Measurements from ENCODE around the gene AAK1.
"Not testable (repeated sequence)": the region's sequence is repeated elsewhere in the genome, so short reads cannot be mapped to it uniquely, and the experiment has no call there.

AAK1 gene

GRCh38 chr2:69643602-69644505, at the start of gene AAK1:
Gene AAK1 (minus strand): TSS chr2:69643739. CDS start chr2:69643040, 699 bp downstream.
- peak; percentile 63 for DNase-seq

GRCh38 chr2:69692424-69692823, 48.9 kb upstream of the AAK1 start:
- DNase-seq: no peak

DNA sequence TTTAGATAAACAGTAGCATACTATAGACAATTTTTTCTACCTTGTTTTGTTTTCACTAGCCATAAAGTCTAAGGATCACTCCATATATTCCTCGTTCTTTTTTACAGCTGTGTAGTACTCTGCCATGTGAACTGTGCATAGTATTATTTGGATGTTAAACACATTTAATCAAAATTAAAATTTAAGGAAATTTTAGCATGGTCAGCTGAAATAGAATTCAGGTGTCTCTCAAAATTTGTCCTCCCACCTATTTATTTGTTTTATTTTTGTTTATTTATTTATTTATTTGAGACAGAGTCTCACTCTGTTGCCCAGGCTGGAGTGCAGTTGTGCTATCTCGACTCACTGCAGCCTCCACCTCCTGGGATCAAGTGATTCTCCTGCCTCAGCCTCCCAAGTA, 46.4 kb upstream of the AAK1 start:
- no peak for DNase-seq

DNA sequence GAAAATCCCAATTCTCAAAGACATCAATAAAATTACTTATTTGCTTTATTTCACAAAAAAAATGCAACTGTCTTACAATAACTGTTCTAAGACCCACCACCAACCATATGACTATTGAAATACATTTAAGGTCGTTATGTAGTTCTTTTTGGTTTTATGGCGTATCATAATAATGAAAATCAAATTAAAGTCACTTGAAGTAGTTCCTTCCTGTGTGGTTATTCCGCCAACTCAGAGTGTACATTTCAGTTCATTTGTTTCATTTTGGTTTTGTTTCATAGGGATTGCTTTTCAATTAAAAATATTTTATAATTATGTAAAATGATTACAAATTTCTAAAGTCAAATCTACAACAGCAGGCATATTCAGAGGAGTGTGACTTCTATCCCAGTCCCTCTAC, 45.9 kb upstream of the AAK1 start:
- no peak for DNase-seq

- no peak for DNase-seq
Measured at GRCh38 chr2:69687971-69688611, 44.6 kb upstream of the AAK1 start.

- no peak for DNase-seq
Measured at GRCh38 chr2:69686813-69687212, 43.3 kb upstream of the AAK1 start.

GRCh38 chr2:69685321-69686048, 41.9 kb upstream of the AAK1 start:
- no peak for DNase-seq

GRCh38 chr2:69683170-69683971, 39.8 kb upstream of the AAK1 start:
- no peak for DNase-seq

- no peak for DNase-seq
Measured at GRCh38 chr2:69682525-69682924, 39.0 kb upstream of the AAK1 start.

GRCh38 chr2:69680001-69680675, 36.6 kb upstream of the AAK1 start:
- DNase-seq: no peak

DNA sequence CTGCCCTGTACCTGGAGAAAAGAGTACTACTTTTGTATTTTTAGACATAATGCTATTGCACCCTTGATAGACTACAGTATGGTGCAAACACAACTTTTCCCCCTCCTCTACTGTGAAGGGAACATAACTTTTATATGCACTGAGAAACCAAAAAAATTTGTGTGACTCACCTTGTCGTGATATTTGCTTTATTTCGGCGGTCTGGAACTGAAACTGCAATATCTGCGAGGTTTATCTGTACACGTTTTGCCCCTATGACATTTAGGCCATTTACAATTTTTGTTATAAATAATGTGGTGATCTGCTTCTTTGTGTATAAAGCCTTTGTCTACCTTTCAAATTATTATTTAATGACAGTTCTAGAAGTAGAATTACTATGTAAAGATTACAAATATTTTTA, 34.4 kb upstream of the AAK1 start:
- DNase-seq: no peak

DNA sequence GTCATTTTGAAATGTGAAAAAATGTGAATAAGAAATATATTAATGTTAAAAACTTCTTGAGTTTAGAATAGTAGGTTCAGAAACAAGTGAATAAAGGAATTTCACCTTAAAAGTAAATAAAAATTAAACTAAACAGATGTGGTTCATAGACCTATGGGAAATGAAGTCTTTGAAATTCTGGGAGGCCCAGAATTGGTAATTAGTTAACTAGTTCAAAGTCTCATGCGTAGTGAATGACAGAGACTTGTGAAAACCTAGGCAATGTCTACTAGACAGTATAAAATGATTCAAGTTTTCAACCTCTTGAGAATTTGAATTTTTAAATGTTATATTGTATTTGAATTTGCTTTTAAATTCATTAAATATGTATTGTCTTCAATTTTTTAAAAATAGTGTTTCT, 32.6 kb upstream of the AAK1 start:
- DNase-seq: no peak

DNA sequence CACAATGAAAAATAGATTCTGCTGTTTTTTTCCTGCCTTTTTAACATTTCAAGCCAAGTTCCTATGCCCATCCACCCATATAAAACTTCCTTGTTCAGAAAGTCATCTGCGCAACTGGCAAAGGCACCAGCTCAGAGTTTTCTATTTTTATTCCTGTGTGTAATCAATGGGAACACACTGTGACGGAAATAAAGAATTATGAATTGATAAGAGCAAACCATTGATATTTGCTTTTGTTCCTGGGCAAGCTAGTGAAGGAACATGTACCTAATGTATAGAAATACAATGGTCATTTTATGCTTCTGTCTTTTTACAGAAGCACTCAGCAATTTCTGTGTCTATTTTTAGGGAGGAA, 30.8 kb upstream of the AAK1 start:
- no peak for DNase-seq

- DNase-seq: not testable (repeated sequence)
Measured at GRCh38 chr2:69673098-69673497, 29.6 kb upstream of the AAK1 start.

DNA sequence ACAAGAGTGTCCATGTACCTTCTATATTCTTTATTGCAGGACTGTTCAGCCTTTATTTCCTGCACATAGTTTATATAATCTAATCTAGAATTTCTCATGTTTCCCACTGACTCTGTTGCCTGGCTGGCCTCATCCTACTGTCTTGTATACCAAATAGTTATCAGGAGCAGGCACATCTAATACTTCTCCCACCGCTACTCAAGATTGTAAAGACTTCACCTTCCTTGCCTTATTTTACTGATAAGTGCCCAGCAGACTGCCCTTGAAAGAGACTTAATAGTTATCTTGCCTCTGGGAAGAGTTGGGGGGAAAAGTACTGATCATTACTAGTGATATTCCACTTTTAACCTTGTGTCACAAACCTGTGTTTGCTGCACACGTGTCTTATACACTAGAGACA, 26.1 kb upstream of the AAK1 start:
- no peak for DNase-seq

GRCh38 chr2:69668598-69668997, 25.1 kb upstream of the AAK1 start:
- DNase-seq: no peak

- DNase-seq: no peak
Measured at GRCh38 chr2:69667805-69668382, 24.4 kb upstream of the AAK1 start.

DNA sequence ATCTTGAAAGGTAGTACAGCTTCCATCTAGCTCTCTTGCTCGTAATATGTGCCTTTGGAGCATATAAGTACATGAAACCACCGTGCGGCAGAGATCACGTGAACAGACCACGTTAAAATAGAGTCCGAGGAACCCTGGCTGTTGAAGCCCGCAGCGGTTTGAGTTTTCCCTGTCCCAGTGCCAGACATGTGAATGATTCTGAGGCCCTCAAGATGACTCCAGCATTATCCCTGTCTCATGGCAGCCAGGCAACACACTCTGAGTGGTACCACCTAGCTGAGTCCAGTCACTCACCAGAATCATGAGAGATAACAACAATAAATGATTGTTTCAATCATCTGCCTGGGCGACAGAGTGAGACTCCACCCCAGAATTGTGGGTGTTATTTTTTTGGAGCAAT, 21.6 kb upstream of the AAK1 start:
- DNase-seq: no peak

DNA sequence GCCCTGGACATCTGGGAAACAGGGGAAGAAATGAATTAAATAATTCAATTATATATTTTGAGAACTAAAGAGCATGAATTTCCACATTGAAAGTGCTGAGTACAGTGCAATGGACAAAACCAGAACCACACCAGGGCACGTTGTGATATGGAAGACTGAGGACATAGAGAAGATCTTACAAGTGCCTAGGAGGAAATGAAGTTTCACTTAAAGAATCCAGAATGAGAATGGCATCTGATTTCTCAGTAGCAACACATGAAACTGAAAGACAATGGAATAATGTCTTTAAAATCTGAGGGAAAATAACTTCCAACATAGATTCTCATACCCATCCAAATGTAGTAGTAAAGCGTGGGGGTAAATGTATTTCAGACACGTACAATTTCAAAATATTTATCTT, 20.3 kb upstream of the AAK1 start:
- no peak for DNase-seq

DNA sequence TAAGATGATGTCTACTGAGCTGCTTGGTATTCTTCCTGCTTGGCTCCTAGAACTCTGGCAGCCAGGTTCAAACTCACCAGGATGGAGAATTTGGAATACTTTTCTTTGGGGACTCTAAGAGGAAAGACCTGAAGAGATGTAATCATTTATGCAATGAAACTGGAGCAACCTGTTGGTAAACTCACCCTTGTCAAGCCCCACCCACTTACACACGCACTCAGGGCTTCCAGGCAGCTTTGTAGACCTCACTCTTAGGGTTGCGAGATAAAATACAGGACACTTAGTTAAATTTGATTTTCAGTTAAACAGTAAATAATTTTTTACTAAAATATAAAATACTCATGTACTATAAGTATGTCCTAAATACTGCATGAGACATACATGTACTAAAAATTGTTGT, 19.0 kb upstream of the AAK1 start:
- DNase-seq: not testable (repeated sequence)

DNA sequence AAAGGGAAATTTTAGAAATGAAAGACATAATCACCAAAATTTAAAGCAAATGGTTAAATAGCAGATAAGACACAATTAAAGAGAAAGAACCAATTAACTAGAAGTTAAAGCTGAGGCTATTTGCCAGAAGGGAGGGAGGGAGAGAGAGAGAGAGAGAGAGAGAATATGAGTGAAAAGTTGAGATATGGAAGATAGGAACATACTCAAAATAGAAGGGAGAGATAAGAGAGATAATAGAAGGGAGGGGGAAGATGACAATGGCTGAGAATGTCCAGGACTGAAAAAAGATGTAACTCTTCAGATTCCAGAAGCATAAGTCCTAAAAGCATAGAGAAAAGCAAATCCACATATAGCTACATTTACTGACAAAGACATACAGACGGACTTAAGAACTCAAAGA, 17.1 kb upstream of the AAK1 start:
- no peak for DNase-seq

DNA sequence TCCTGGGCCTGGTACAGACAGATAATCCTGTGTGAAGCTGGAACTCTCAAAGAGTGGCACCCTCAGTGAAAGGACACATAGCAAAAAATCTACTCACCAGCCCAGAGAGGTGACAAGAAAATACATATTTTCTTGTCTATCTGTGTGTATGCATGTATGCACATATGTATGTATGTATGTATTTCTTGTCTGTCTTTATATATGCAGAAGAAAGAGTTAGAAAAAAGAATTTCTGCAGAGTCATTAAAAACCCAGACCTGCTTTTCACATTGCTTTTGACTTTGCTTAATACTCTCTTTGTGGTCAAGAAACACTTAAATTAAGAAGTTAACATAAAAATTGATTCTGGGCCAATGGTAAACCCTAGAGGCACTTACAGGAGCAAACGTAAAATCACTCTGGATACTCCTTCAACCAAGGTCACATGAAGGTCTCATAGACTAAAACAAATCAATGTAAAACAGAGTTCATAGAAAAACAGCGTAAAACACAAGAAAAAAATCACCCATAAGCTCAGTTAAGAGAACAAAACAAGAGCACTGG, 16.5 kb upstream of the AAK1 start:
- no peak for DNase-seq

All from NCI-H2029 treated with DMSO at 0.1 percent for 48 hours (cell line).